Measurements from ENCODE around the gene RNF213.

The RNF213 gene

GRCh38 chr17:80260791-80261158 is at the start of gene RNF213:
Gene RNF213, plus strand, starts transcription at chr17:80260852. Its CDS starts 2,830 bp downstream, at chr17:80263682.
- H3K36me3 ChIP-seq (ENCODE audit: control insufficient read depth in 2 of 2, insufficient read depth in 1 of 2, low read length in 2 of 2): peaks cover 0 to 21% of the 10 kb centered on the region in 2 experiments; a peak in 2 of 3 replicates
- H3K9me3 ChIP-seq (ENCODE audit: control insufficient read depth, insufficient read depth, low read depth, low read length): no peaks in the 10 kb centered on the region
- H3K27ac ChIP-seq (ENCODE audit: extremely low read depth, low read depth, low read length): peak within 1 kb of the TSS; percentile 88
- peak within 1 kb of the TSS; percentile 75 for H3K4me3 ChIP-seq (ENCODE audit: low read depth, low read length)
- TF ChIP-seq, protein P1, sequence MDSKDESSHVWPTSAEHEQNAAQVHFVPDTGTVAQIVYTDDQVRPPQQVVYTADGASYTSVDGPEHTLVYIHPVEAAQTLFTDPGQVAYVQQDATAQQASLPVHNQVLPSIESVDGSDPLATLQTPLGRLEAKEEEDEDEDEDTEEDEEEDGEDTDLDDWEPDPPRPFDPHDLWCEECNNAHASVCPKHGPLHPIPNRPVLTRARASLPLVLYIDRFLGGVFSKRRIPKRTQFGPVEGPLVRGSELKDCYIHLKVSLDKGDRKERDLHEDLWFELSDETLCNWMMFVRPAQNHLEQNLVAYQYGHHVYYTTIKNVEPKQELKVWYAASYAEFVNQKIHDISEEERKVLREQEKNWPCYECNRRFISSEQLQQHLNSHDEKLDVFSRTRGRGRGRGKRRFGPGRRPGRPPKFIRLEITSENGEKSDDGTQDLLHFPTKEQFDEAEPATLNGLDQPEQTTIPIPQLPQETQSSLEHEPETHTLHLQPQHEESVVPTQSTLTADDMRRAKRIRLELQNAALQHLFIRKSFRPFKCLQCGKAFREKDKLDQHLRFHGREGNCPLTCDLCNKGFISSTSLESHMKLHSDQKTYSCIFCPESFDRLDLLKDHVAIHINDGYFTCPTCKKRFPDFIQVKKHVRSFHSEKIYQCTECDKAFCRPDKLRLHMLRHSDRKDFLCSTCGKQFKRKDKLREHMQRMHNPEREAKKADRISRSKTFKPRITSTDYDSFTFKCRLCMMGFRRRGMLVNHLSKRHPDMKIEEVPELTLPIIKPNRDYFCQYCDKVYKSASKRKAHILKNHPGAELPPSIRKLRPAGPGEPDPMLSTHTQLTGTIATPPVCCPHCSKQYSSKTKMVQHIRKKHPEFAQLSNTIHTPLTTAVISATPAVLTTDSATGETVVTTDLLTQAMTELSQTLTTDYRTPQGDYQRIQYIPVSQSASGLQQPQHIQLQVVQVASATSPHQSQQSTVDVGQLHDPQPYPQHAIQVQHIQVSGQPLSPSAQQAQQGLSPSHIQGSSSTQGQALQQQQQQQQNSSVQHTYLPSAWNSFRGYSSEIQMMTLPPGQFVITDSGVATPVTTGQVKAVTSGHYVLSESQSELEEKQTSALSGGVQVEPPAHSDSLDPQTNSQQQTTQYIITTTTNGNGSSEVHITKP (tag by site-specific recombination; IDR thresholded peaks at IDR 0.05): no peak
- 0 out of 2 replicates have a peak, but pooled peaks have one; percentile 17 for TF ChIP-seq IKZF3 (tag by site-specific recombination; IDR thresholded peaks at IDR 0.05)
- peaks cover 6% of the 10 kb centered on the region for H3K4me1 ChIP-seq (ENCODE audit: control insufficient read depth, insufficient read depth, low read length)
- ChIA-PET POLR2A (interaction anchor here (0.5 to 1.0 kb wide), 5 partner anchors 13 to 115 kb away, joined by 3 to 6 read pairs (median 3); no protein-coding TSS in a partner anchor), CTCF (no interaction called here)

GRCh38 chr17:80212109-80212508 is 48.5 kb upstream of the RNF213 start:
- no peaks in the 10 kb centered on the region for H3K4me1 ChIP-seq (ENCODE audit: control insufficient read depth, insufficient read depth, low read length)
- ChIA-PET POLR2A (no interaction called here), CTCF (interaction anchor here (0.6 kb wide), 1 partner anchor 902 kb away, joined by 4 read pairs; no protein-coding TSS in a partner anchor)
- TF ChIP-seq ZNF768 (tag by site-specific recombination; IDR thresholded peaks at IDR 0.05): no peak
- no peak for TF ChIP-seq ZNF837 (tag by site-specific recombination; IDR thresholded peaks at IDR 0.05)
- TF ChIP-seq ZNF701 (tag by site-specific recombination; IDR thresholded peaks at IDR 0.05): no peak
- TF ChIP-seq, protein P2, sequence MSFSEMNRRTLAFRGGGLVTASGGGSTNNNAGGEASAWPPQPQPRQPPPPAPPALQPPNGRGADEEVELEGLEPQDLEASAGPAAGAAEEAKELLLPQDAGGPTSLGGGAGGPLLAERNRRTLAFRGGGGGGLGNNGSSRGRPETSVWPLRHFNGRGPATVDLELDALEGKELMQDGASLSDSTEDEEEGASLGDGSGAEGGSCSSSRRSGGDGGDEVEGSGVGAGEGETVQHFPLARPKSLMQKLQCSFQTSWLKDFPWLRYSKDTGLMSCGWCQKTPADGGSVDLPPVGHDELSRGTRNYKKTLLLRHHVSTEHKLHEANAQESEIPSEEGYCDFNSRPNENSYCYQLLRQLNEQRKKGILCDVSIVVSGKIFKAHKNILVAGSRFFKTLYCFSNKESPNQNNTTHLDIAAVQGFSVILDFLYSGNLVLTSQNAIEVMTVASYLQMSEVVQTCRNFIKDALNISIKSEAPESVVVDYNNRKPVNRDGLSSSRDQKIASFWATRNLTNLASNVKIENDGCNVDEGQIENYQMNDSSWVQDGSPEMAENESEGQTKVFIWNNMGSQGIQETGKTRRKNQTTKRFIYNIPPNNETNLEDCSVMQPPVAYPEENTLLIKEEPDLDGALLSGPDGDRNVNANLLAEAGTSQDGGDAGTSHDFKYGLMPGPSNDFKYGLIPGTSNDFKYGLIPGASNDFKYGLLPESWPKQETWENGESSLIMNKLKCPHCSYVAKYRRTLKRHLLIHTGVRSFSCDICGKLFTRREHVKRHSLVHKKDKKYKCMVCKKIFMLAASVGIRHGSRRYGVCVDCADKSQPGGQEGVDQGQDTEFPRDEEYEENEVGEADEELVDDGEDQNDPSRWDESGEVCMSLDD (tag by site-specific recombination; IDR thresholded peaks at IDR 0.05): no peak
- TF ChIP-seq ZNF571 (tag by site-specific recombination; IDR thresholded peaks at IDR 0.05): no peak
- TF ChIP-seq ZSCAN23 (tag by site-specific recombination; IDR thresholded peaks at IDR 0.05): no peak
- TF ChIP-seq ZNF624 (tag by site-specific recombination; IDR thresholded peaks at IDR 0.05): no peak
- no peak for TF ChIP-seq ZNF211 (tag by site-specific recombination; IDR thresholded peaks at IDR 0.05; ENCODE audit: low read depth)
- TF ChIP-seq OSR2 (tag by site-specific recombination; IDR thresholded peaks at IDR 0.05): no peak
- TF ChIP-seq KLF1 (tag by site-specific recombination; IDR thresholded peaks at IDR 0.05): no peak
- no peak for TF ChIP-seq ZSCAN16 (tag by site-specific recombination; IDR thresholded peaks at IDR 0.05)
- TF ChIP-seq ZNF311 (tag by site-specific recombination; IDR thresholded peaks at IDR 0.05; ENCODE audit: borderline replicate concordance): no peak
- TF ChIP-seq ZNF513 (tag by site-specific recombination; IDR thresholded peaks at IDR 0.05): no peak
- no peak for TF ChIP-seq ZNF521 (tag by site-specific recombination; IDR thresholded peaks at IDR 0.05)
- TF ChIP-seq ZNF155 (tag by site-specific recombination; IDR thresholded peaks at IDR 0.05): no peak
- TF ChIP-seq ZNF645 (tag by site-specific recombination; IDR thresholded peaks at IDR 0.05): no peak
- no peak overlapping the region for H3K27ac ChIP-seq (ENCODE audit: extremely low read depth, low read depth, low read length)
- H3K4me3 ChIP-seq (ENCODE audit: low read depth, low read length): no peak overlapping the region
- H3K9me3 ChIP-seq (ENCODE audit: control insufficient read depth, insufficient read depth, low read depth, low read length): no peaks in the 10 kb centered on the region
- peaks cover 14 to 90% of the 10 kb centered on the region in 2 experiments for H3K36me3 ChIP-seq (ENCODE audit: control insufficient read depth in 2 of 2, insufficient read depth in 1 of 2, low read length in 2 of 2)

All from HEK293 (cell line).